Liver (tissue), 3 donors: ENCODE results near the gene ZNF600.

Experiments
- CTCF ChIP-seq: fragments of 150-350 bp; IDR thresholded peaks from 2 replicates; pipeline ENCODE4 v1.5.1; 2017; ENCODE audit warnings: improper control_type of control experiment, low read depth, low read length; ENCODE audit not compliant: missing input control
- EGR1 ChIP-seq, 2 donors: IDR thresholded peaks; 2 replicates each; pipeline ENCODE4 v1.6.1; 2016 to 2018; ENCODE audit warnings: antibody characterized with exemption in 2 of 2, low read depth in 2 of 2
- GABPA ChIP-seq, 2 donors: IDR thresholded peaks in 1 of 2; conservative IDR thresholded peaks in 1 of 2; 2 replicates each; pipeline ENCODE4 v1.6.1; 2016; ENCODE audit warnings: antibody characterized with exemption in 2 of 2, mild to moderate bottlenecking in 1 of 2, moderate library complexity in 1 of 2
- HNF4A ChIP-seq, 2 donors: conservative IDR thresholded peaks; 2 replicates each; pipeline ENCODE4 v1.6.1; 2016; ENCODE audit warnings: antibody characterized with exemption in 2 of 2, mild to moderate bottlenecking in 2 of 2
- JUND ChIP-seq, 2 donors: IDR thresholded peaks; 2 replicates each; pipeline ENCODE4 v1.6.1; 2016; ENCODE audit warnings: antibody characterized with exemption in 2 of 2
- MAX ChIP-seq: IDR thresholded peaks from 2 replicates; pipeline ENCODE4 v1.6.1; 2016; ENCODE audit warnings: antibody characterized with exemption
- RAD21 ChIP-seq, 2 donors: IDR thresholded peaks; 2 replicates each; pipeline ENCODE4 v1.6.1; 2016; ENCODE audit warnings: antibody characterized with exemption in 2 of 2, mild to moderate bottlenecking in 2 of 2
- REST ChIP-seq: IDR thresholded peaks from 2 replicates; pipeline ENCODE4 v1.6.1; 2016; ENCODE audit warnings: antibody characterized with exemption, mild to moderate bottlenecking
- RXRA ChIP-seq, 2 donors: IDR thresholded peaks; 2 replicates each; pipeline ENCODE4 v1.6.1; 2017 to 2018; ENCODE audit warnings: antibody characterized with exemption in 2 of 2, mild to moderate bottlenecking in 1 of 2
- SP1 ChIP-seq: IDR thresholded peaks from 2 replicates; pipeline ENCODE4 v1.6.1; 2018; ENCODE audit warnings: antibody characterized with exemption, mild to moderate bottlenecking
- TAF1 ChIP-seq: conservative IDR thresholded peaks from 2 replicates; pipeline ENCODE4 v1.6.1; 2016; ENCODE audit warnings: antibody characterized with exemption, mild to moderate bottlenecking
- YY1 ChIP-seq: IDR thresholded peaks from 2 replicates; pipeline ENCODE4 v1.6.1; 2016; ENCODE audit warnings: antibody characterized with exemption, mild to moderate bottlenecking
- ZBTB33 ChIP-seq: IDR thresholded peaks from 2 replicates; pipeline ENCODE4 v1.6.1; 2016; ENCODE audit warnings: antibody characterized with exemption
- donor health status: healthy.
- donor health status: healthy.

- no peak for TF ChIP-seq CTCF
- TF ChIP-seq SP1: no peak
- no peak for TF ChIP-seq JUND (IDR thresholded peaks at IDR 0.05)
- TF ChIP-seq YY1: no peak
- no peak for TF ChIP-seq MAX
- TF ChIP-seq GABPA (IDR thresholded peaks at IDR 0.05 in 1 of 2, conservative IDR thresholded peaks at IDR 0.05 in 1 of 2): no peak
- TF ChIP-seq TAF1: no peak
- TF ChIP-seq REST: no peak
- no peak for TF ChIP-seq RAD21 (IDR thresholded peaks at IDR 0.05)
- TF ChIP-seq HNF4A (conservative IDR thresholded peaks at IDR 0.05): no peak
- TF ChIP-seq RXRA (IDR thresholded peaks at IDR 0.05): no peak
- TF ChIP-seq ZBTB33: no peak
- TF ChIP-seq EGR1 (IDR thresholded peaks at IDR 0.05; ENCODE audit: low read depth in 2 of 2): no peak
Measured at GRCh38 chr19:52735734-52736133, 50.9 kb downstream of the ZNF600 start.
